RWPE2 (cell line): Measurements from ENCODE around the gene ACHE.

Experiments
- ATAC-seq: fragments of 200-7000 bp; cut with Tn5 transposase; 3 replicates; pipeline ENCODE4 v1.9.1; 2021; ENCODE audit warnings: low read depth
- DNase-seq: peaks from one replicate; pipeline ENCODE4 v3.0.0-alpha.2; 2020; ENCODE audit warnings: low spot score
- H3K27ac ChIP-seq: fragments of 450-650 bp; 2 replicates; pipeline ENCODE4 v1.5.1; 2017; ENCODE audit warnings: mild to moderate bottlenecking; ENCODE audit not compliant: poor library complexity, severe bottlenecking
- H3K27me3 ChIP-seq: fragments of 250-450 bp; sonication (Bioruptor Pico); 2 replicates; pipeline ENCODE4 v1.5.1; 2021; ENCODE audit warnings: mild to moderate bottlenecking, moderate library complexity; ENCODE audit not compliant: insufficient read depth, poor library complexity, severe bottlenecking
- H3K36me3 ChIP-seq: fragments of 250-450 bp; sonication (Bioruptor Pico); 2 replicates; pipeline ENCODE4 v1.5.1; 2020; ENCODE audit warnings: low read depth, mild to moderate bottlenecking, moderate library complexity
- H3K4me1 ChIP-seq: fragments of 250-450 bp; sonication (Bioruptor Pico); 2 replicates; pipeline ENCODE4 v1.5.1; 2021; ENCODE audit warnings: mild to moderate bottlenecking, moderate library complexity; ENCODE audit not compliant: insufficient read depth, poor library complexity, severe bottlenecking
- H3K4me3 ChIP-seq: fragments of 250-450 bp; sonication (Bioruptor Pico); 2 replicates; pipeline ENCODE4 v1.5.1; 2021; ENCODE audit warnings: mild to moderate bottlenecking, moderate library complexity; ENCODE audit not compliant: severe bottlenecking
- H3K9me3 ChIP-seq: fragments of 250-450 bp; sonication (Bioruptor Pico); 2 replicates; pipeline ENCODE4 v1.5.1; 2021; ENCODE audit warnings: mild to moderate bottlenecking, moderate library complexity; ENCODE audit not compliant: severe bottlenecking
- CTCF ChIP-seq: fragments of 450-650 bp; IDR thresholded peaks from one replicate; pipeline ENCODE4 v1.5.1; 2017; ENCODE audit warnings: mild to moderate bottlenecking, moderate library complexity; ENCODE audit not compliant: poor library complexity, severe bottlenecking

ACHE gene

GRCh38 chr7:100878013-100878412, 17.7 kb downstream of the ACHE start:
- Histone ChIP-seq H3K9me3 (no peaks in the 10 kb centered on the region), H3K27me3 (no peaks in the 10 kb centered on the region), H3K4me3 (no peak overlapping the region), H3K36me3 (peaks cover 84% of the 10 kb centered on the region), H3K27ac (no peak overlapping the region), H3K4me1 (peaks cover 9% of the 10 kb centered on the region)
- DNase-seq (no peak), ATAC-seq (no peak)
- no peak for TF ChIP-seq CTCF

- H3K9me3 ChIP-seq: no peaks in the 10 kb centered on the region
- peak overlapping the region; percentile 71 for H3K27ac ChIP-seq
- no peaks in the 10 kb centered on the region for H3K27me3 ChIP-seq
- H3K36me3 ChIP-seq: peaks cover 81% of the 10 kb centered on the region
- H3K4me3 ChIP-seq: peak overlapping the region; percentile 76
- no peak for TF ChIP-seq CTCF
- ATAC-seq: peak; percentile 19
- peaks cover 9% of the 10 kb centered on the region for H3K4me1 ChIP-seq
- no peak for DNase-seq
Measured at GRCh38 chr7:100875356-100875751, 20.3 kb downstream of the ACHE start.

- ATAC-seq (peak; percentile 93), DNase-seq (peak; percentile 98)
- H3K4me1 ChIP-seq: peaks cover 9% of the 10 kb centered on the region
- no peaks in the 10 kb centered on the region for H3K9me3 ChIP-seq
- H3K4me3 ChIP-seq: peak within 1 kb of the TSS; percentile 76
- peak within 1 kb of the TSS; percentile 71 for H3K27ac ChIP-seq
- peaks cover 81% of the 10 kb centered on the region for H3K36me3 ChIP-seq
- TF ChIP-seq CTCF: no peak
- no peaks in the 10 kb centered on the region for H3K27me3 ChIP-seq
Measured at GRCh38 chr7:100874577-100875355, 20.9 kb downstream of the ACHE start, which contains the start of gene SRRT. Gene SRRT, plus strand, starts transcription at chr7:100875103. Its CDS starts 488 bp downstream, at chr7:100875591.

GRCh38 chr7:100874300-100874576, 21.4 kb downstream of the ACHE start:
- Histone ChIP-seq H3K4me1 (peaks cover 9% of the 10 kb centered on the region), H3K27me3 (no peaks in the 10 kb centered on the region), H3K4me3 (peak overlapping the region; percentile 76), H3K9me3 (no peaks in the 10 kb centered on the region), H3K27ac (peak overlapping the region; percentile 71), H3K36me3 (peaks cover 81% of the 10 kb centered on the region)
- no peak for DNase-seq
- ATAC-seq: no peak
- no peak for TF ChIP-seq CTCF

GRCh38 chr7:100873599-100874299, 21.9 kb downstream of the ACHE start:
- peaks cover 14% of the 10 kb centered on the region for H3K4me1 ChIP-seq
- no peaks in the 10 kb centered on the region for H3K27me3 ChIP-seq
- no peaks in the 10 kb centered on the region for H3K9me3 ChIP-seq
- DNase-seq (no peak), ATAC-seq (no peak)
- no peak overlapping the region for H3K4me3 ChIP-seq
- no peak for TF ChIP-seq CTCF
- peak overlapping the region; percentile 71 for H3K27ac ChIP-seq
- H3K36me3 ChIP-seq: peaks cover 81% of the 10 kb centered on the region
